Liver (tissue), 9 donors: ENCODE data around the gene AATF. TPM values are rescaled to one million over a fixed set of nuclear protein-coding genes. Genes with fewer than 3 reads are reported as not detected.

ENCODE experiments used
- DNase-seq: peaks from one replicate; pipeline ENCODE4 v3.0.0-alpha.2; 2017; ENCODE audit warnings: low spot score
- H3K27ac ChIP-seq, 2 donors: one replicate each; pipeline ENCODE4 v1.7.0; 2013; ENCODE audit warnings: inconsistent platforms in 2 of 2, low read length in 2 of 2, control low read depth in 1 of 2, low read depth in 1 of 2, mild to moderate bottlenecking in 1 of 2
- H3K27me3 ChIP-seq, 4 donors: one replicate each; pipeline versions ENCODE4 v1.6.1 to v1.7.0; 2013; ENCODE audit warnings: low read length in 3 of 4, inconsistent platforms in 1 of 4, mild to moderate bottlenecking in 1 of 4, moderate library complexity in 1 of 4; ENCODE audit not compliant: control insufficient read depth in 4 of 4, insufficient read depth in 4 of 4
- H3K36me3 ChIP-seq, 4 donors: one replicate each; pipeline versions ENCODE4 v1.6.1 to v1.7.0; 2013; ENCODE audit warnings: low read length in 3 of 4, mild to moderate bottlenecking in 3 of 4, low read depth in 1 of 4, moderate library complexity in 1 of 4; ENCODE audit not compliant: control insufficient read depth in 4 of 4, insufficient read depth in 3 of 4
- H3K4me1 ChIP-seq, 4 donors: one replicate each; pipeline versions ENCODE4 v1.6.1 to v1.7.0; 2013; ENCODE audit warnings: low read length in 3 of 4, mild to moderate bottlenecking in 3 of 4, moderate library complexity in 1 of 4; ENCODE audit not compliant: control insufficient read depth in 4 of 4, insufficient read depth in 4 of 4
- H3K4me3 ChIP-seq, 3 donors: one replicate each; pipeline versions ENCODE4 v1.6.1 to v1.7.0; 2013; ENCODE audit warnings: low read length in 3 of 3, control low read depth in 1 of 3, low read depth in 1 of 3, mild to moderate bottlenecking in 1 of 3
- H3K9ac ChIP-seq, 2 donors: one replicate each; pipeline ENCODE4 v1.7.0; 2013; ENCODE audit warnings: low read length in 2 of 2, mild to moderate bottlenecking in 2 of 2, moderate library complexity in 2 of 2, control low read depth in 1 of 2, low read depth in 1 of 2
- H3K9me3 ChIP-seq, 4 donors: one replicate each; pipeline versions ENCODE4 v1.6.1 to v1.7.0; 2013; ENCODE audit warnings: low read length in 3 of 4; ENCODE audit not compliant: control insufficient read depth in 4 of 4
- ATF3 ChIP-seq: IDR thresholded peaks from 2 replicates; pipeline ENCODE4 v1.6.1; 2016; ENCODE audit warnings: antibody characterized with exemption
- CTCF ChIP-seq: fragments of 150-350 bp; IDR thresholded peaks from 2 replicates; pipeline ENCODE4 v1.5.1; 2017; ENCODE audit warnings: improper control_type of control experiment, low read depth, low read length; ENCODE audit not compliant: missing input control
- FOXA1 ChIP-seq: IDR thresholded peaks from 2 replicates; pipeline ENCODE4 v1.6.1; 2016; ENCODE audit warnings: antibody characterized with exemption
- GABPA ChIP-seq, 2 donors: IDR thresholded peaks in 1 of 2; conservative IDR thresholded peaks in 1 of 2; 2 replicates each; pipeline ENCODE4 v1.6.1; 2016; ENCODE audit warnings: antibody characterized with exemption in 2 of 2, mild to moderate bottlenecking in 1 of 2, moderate library complexity in 1 of 2
- HNF4A ChIP-seq, 2 donors: conservative IDR thresholded peaks; 2 replicates each; pipeline ENCODE4 v1.6.1; 2016; ENCODE audit warnings: antibody characterized with exemption in 2 of 2, mild to moderate bottlenecking in 2 of 2
- HNF4G ChIP-seq: IDR thresholded peaks from 2 replicates; pipeline ENCODE4 v1.6.1; 2016; ENCODE audit warnings: antibody characterized with exemption
- JUND ChIP-seq, 2 donors: IDR thresholded peaks; 2 replicates each; pipeline ENCODE4 v1.6.1; 2016; ENCODE audit warnings: antibody characterized with exemption in 2 of 2
- MAX ChIP-seq: IDR thresholded peaks from 2 replicates; pipeline ENCODE4 v1.6.1; 2016; ENCODE audit warnings: antibody characterized with exemption
- RAD21 ChIP-seq, 2 donors: IDR thresholded peaks; 2 replicates each; pipeline ENCODE4 v1.6.1; 2016; ENCODE audit warnings: antibody characterized with exemption in 2 of 2, mild to moderate bottlenecking in 2 of 2
- REST ChIP-seq: IDR thresholded peaks from 2 replicates; pipeline ENCODE4 v1.6.1; 2016; ENCODE audit warnings: antibody characterized with exemption, mild to moderate bottlenecking
- RXRA ChIP-seq, 2 donors: IDR thresholded peaks; 2 replicates each; pipeline ENCODE4 v1.6.1; 2017 to 2018; ENCODE audit warnings: antibody characterized with exemption in 2 of 2, mild to moderate bottlenecking in 1 of 2
- SP1 ChIP-seq: IDR thresholded peaks from 2 replicates; pipeline ENCODE4 v1.6.1; 2018; ENCODE audit warnings: antibody characterized with exemption, mild to moderate bottlenecking
- TAF1 ChIP-seq: conservative IDR thresholded peaks from 2 replicates; pipeline ENCODE4 v1.6.1; 2016; ENCODE audit warnings: antibody characterized with exemption, mild to moderate bottlenecking
- YY1 ChIP-seq: IDR thresholded peaks from 2 replicates; pipeline ENCODE4 v1.6.1; 2016; ENCODE audit warnings: antibody characterized with exemption, mild to moderate bottlenecking
- ZBTB33 ChIP-seq: IDR thresholded peaks from 2 replicates; pipeline ENCODE4 v1.6.1; 2016; ENCODE audit warnings: antibody characterized with exemption
- WGBS: extraction: QIAGEN DNeasy Blood & Tissue Kit; methylation state at CpG from one replicate; pipeline ENCODE4 v1.1.7; 2013; 5-methylcytosine and 5-hydroxymethylcytosine counted together
- polyA plus RNA-seq, 2 donors: library from polyadenylated mRNA; stranded (reverse) in 1 of 2; unstranded in 1 of 2; fragments of 200-250 nt in 1 of 2; fragments of >200 nt in 1 of 2; fragmentation: Nextera tagmentation in 1 of 2; extraction: Ambion mirVana in 1 of 2; gene quantifications; one replicate each; pipeline versions ENCODE4 v1.2.1 to v1.2.3, GENCODE V29; 2013 to 2015
- total RNA-seq, 2 donors: library from RNA; depleted of rRNA; stranded (reverse); fragments of >200 nt; gene quantifications; one replicate each; pipeline ENCODE4 v1.2.3, GENCODE V29; 2014
- donor health status: healthy.
- donor health status: healthy.
- donor health status: healthy.
- donor health status: healthy.
- donor health status: healthy.

The AATF gene
- total and polyA plus RNA-seq, 4 donors = 10.8 to 16.9 (median 13.4) TPM

- H3K27ac ChIP-seq = no peak overlapping the region
- peaks cover 0 to 4% (median 0%) of the 10 kb centered on the region in 4 donors for H3K4me1 ChIP-seq
- no peaks in the 10 kb centered on the region for H3K36me3 ChIP-seq
- H3K9me3 ChIP-seq = no peaks in the 10 kb centered on the region
- DNase-seq = no peak
- no peak for TF ChIP-seq ZBTB33
- no peak for TF ChIP-seq JUND (IDR thresholded peaks at IDR 0.05)
- no peak for TF ChIP-seq HNF4G
- no peak for TF ChIP-seq TAF1
- no peak for TF ChIP-seq ATF3
- TF ChIP-seq FOXA1 = no peak
- no peak for TF ChIP-seq REST
- TF ChIP-seq RAD21 (IDR thresholded peaks at IDR 0.05) = no peak
- no peak for TF ChIP-seq MAX
- no peak overlapping the region for H3K4me3 ChIP-seq
- no peak overlapping the region for H3K9ac ChIP-seq
- no peaks in the 10 kb centered on the region for H3K27me3 ChIP-seq
- 98% methylated on average over 2 of the region's 2 CpGs for WGBS
Observed at GRCh38 chr17:36977568-36977967, 28.8 kb downstream of the AATF start.

- WGBS = 90% methylated on average over 11 of the region's 11 CpGs
- Histone ChIP-seq H3K9ac (no peak overlapping the region), H3K4me3 (no peak overlapping the region), H3K27me3 (no peaks in the 10 kb centered on the region), H3K36me3 (no peaks in the 10 kb centered on the region), H3K4me1 (peaks cover 0 to 4% (median 0%) of the 10 kb centered on the region in 4 donors), H3K9me3 (no peaks in the 10 kb centered on the region), H3K27ac (no peak overlapping the region)
- DNase-seq = no peak
- TF ChIP-seq ATF3 (no peak), YY1 (no peak), HNF4G (no peak), TAF1 (no peak), JUND (IDR thresholded peaks at IDR 0.05) (no peak), CTCF (no peak), RXRA (IDR thresholded peaks at IDR 0.05) (no peak), GABPA (IDR thresholded peaks at IDR 0.05 in 1 of 2, conservative IDR thresholded peaks at IDR 0.05 in 1 of 2) (no peak), SP1 (no peak), FOXA1 (no peak), MAX (no peak), REST (no peak), HNF4A (conservative IDR thresholded peaks at IDR 0.05) (no peak), ZBTB33 (no peak)
Observed at GRCh38 chr17:36978810-36979564, 30.2 kb downstream of the AATF start.
